ENCODE results near the gene SLC9B1. TPM values are rescaled to one million over a fixed set of nuclear protein-coding genes. Genes with fewer than 3 reads are reported as not detected.
A peak's percentile ranks its signal among the peaks of the same experiment; 100 is the strongest.

SLC9B1 gene
- total and polyA plus RNA-seq, 2 of the 13 experiments (the other 11 are each of a cell fraction or from before 2014, with no cell fraction given): 0.17 to 0.20 TPM

GRCh38 chr4:102868781-102869568 lies 150.5 kb downstream of the SLC9B1 start, which contains the start of gene CISD2 (continued):
- TF ChIP-seq ZNF101 (CRISPR knock-in tag; IDR thresholded peaks at IDR 0.05; ENCODE audit: borderline replicate concordance, low read depth): peak; percentile 93; the same call in 1 of the 2 replicates
- no peak for TF ChIP-seq ZNF550 (CRISPR knock-in tag; IDR thresholded peaks at IDR 0.05; ENCODE audit: borderline replicate concordance)
- TF ChIP-seq SUZ12 (IDR thresholded peaks at IDR 0.05; ENCODE audit: low read depth, low read length): no peak
- 0 out of 2 replicates have a peak, but pooled peaks have one; percentile 24 for TF ChIP-seq TOE1 (CRISPR knock-in tag; IDR thresholded peaks at IDR 0.05)
- peak; percentile 62 for TF ChIP-seq ZNF407 (CRISPR knock-in tag; IDR thresholded peaks at IDR 0.05; ENCODE audit: not compliant biosample characterization)
- TF ChIP-seq RXRB (CRISPR knock-in tag; IDR thresholded peaks at IDR 0.05; ENCODE audit: borderline replicate concordance): peak; percentile 72; the same call in 1 of the 2 replicates
- TF ChIP-seq LCORL (IDR thresholded peaks at IDR 0.05): no peak
- TF ChIP-seq LCORL (CRISPR knock-in tag; IDR thresholded peaks at IDR 0.05): peak; percentile 87
- peak; percentile 84 for TF ChIP-seq PHF21A (CRISPR knock-in tag; IDR thresholded peaks at IDR 0.05)
- TF ChIP-seq ZNF737 (CRISPR knock-in tag; IDR thresholded peaks at IDR 0.05; ENCODE audit: borderline replicate concordance): 0 out of 2 replicates have a peak, but pooled peaks have one; percentile 73
- peak; percentile 95 for TF ChIP-seq RBM39 (IDR thresholded peaks at IDR 0.05; ENCODE audit: low read depth, low read length, poor library complexity, severe bottlenecking)
- TF ChIP-seq CCDC6 (CRISPR knock-in tag; IDR thresholded peaks at IDR 0.05): peak; percentile 92
- TF ChIP-seq SYNCRIP (IDR thresholded peaks at IDR 0.05; ENCODE audit: insufficient read depth, low read depth, low read length): no peak
- peak; percentile 58; the same call in 1 of the 2 replicates for TF ChIP-seq KDM3A (CRISPR knock-in tag; IDR thresholded peaks at IDR 0.05; ENCODE audit: low read depth)
- TF ChIP-seq ZFY (CRISPR knock-in tag; IDR thresholded peaks at IDR 0.05): peak; percentile 92
- TF ChIP-seq SRSF1 (optimal IDR thresholded peaks at IDR 0.05; ENCODE audit: low read depth, low read length): no peak
- peak; percentile 71 for TF ChIP-seq ZIK1 (CRISPR knock-in tag; IDR thresholded peaks at IDR 0.05; ENCODE audit: borderline replicate concordance, low read depth)
- TF ChIP-seq GATA4 (IDR thresholded peaks at IDR 0.05; ENCODE audit: borderline replicate concordance, low read depth): 0 out of 2 replicates have a peak, but pooled peaks have one; percentile 27
- TF ChIP-seq ZNF605 (CRISPR knock-in tag; IDR thresholded peaks at IDR 0.05): peak; percentile 98
- peak; percentile 58 for TF ChIP-seq IRF2 (CRISPR knock-in tag; IDR thresholded peaks at IDR 0.05)
- TF ChIP-seq CHD2 (IDR thresholded peaks at IDR 0.05; ENCODE audit: low read depth, low read length): peak; percentile 70; the same call in 1 of the 2 replicates
- TF ChIP-seq PLRG1 (conservative IDR thresholded peaks at IDR 0.05): no peak
- TF ChIP-seq MED13 (CRISPR knock-in tag; IDR thresholded peaks at IDR 0.05): peak; percentile 53; the same call in 1 of the 2 replicates
- TF ChIP-seq MIER2 (CRISPR knock-in tag; IDR thresholded peaks at IDR 0.05): peak; percentile 69; the same call in 1 of the 2 replicates
